GM19468 (cell line): Measurements from ENCODE around the gene CUL1.
"Not testable (repeated sequence)": the region's sequence is repeated elsewhere in the genome, so short reads cannot be mapped to it uniquely, and the experiment has no call there.

Experiments
- ATAC-seq: cut with Tn5 transposase; IDR thresholded peaks from one replicate; pipeline ENCODE4 v1.9.1; 2021; ENCODE audit warnings: mild to moderate bottlenecking, moderate library complexity, moderate number of reproducible peaks; ENCODE audit not compliant: unreplicated experiment; ENCODE audit errors: extremely low read depth

CUL1 gene

DNA sequence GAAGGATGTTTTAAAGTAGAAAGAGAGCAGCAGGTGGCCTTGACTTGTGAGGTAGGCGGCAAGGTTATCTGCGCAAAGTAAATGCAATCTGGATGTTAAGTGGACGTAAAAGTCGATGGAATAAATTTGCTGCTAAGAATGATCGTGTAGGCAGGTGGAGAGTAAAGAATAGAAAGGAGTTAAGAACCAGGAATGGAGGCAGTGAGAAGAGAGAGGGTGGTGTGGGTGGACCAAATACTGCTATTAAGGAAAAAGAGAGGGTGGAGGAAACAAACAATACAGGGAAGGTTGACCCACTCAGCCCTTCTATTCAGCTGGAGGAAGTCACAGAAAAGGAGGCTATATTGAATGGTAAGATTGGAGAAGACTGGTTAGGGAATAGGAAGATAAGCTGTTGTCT lies 1.9 kb upstream of the CUL1 start:
- no peak for ATAC-seq

DNA sequence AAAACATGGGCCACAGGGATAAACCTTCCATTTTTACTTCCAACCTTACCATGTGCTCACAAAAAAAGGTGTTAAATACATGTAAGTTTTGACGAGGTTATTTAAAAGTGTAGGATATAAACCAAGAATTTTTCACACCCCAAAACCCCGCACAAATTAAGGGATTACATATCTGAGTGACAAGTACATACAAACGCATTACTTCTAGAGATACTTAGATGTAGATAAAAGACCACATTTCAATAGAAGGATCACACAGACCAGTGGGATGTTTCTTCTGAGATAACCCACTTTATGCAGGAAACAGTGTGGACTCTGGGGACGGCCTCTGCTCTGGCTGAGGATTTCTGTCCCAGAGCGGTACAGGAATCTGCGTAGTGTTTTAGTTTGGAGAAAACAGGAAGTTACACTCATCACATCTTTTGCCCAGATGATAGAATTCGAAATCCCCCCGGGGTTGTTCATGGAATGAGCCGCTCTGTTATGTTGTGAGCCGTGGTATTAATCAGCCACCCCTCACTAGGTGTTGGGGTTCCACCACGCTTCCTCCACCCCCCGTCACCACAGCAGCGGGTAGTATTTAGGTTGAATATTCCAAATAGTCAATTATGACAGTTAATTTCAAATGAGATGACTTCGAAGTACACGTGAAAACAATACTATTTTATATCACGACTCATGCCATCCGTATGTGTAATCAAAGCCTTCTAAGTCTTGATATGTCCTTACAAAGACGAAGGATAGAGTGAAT lies 1.3 kb upstream of the CUL1 start:
- ATAC-seq: no peak

DNA sequence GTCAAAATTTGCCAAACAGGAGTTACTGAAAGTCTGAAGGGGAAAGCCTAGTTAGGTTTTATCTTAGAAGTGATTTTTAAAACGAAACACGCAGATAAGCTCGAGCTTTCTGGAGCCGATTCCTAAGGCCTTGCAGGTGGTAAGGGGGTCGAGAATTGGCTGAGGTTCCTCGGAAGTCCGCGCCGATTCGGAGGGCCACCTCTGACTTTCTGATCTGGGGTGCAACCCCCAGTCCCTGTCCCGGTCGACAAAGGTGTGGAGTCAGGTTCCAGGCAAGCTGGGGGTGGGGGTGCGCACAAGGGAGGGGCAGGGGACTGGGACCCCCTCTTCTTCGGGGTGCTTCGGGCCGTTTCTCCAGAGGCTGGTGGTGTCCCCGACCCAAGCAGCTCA lies 701 bp upstream of the CUL1 start:
- ATAC-seq: no peak

DNA sequence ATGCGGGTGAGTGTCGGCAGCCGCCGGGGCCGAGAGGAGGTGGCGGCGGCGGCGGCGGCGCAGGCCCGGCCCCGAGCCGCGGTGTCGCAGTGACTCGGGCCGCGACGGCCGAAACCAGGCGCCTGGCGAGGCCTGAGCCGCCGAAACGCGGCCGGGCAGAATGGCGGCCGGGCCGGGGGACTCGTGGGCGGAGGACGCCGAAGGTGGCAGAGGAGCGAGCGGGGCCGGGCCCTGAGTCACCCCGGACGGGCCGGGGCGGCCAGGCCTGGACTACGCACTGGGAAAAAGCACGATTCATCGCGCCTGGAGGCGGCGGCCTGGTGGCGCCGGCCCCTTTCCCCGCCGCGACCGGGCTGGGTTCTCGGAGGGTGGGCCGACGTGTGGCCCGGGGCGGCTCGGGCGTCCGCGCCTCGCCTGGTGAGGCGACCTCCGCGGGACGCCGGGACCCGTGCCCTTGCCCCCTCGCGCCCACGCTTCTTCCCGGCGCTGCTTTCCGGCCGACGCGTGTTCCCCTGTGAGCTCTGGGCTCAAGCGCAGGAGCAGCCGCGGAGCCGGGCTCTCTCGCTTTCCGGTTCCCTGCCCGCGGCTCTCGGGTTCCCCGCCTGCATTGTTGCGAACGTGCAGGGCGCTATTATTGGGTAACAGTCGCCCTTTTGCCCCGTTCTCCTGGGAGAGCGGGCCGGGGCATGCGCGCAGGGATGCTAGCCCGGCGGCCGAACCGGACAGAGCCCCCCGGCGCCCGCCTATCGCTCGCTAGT lies 500 bp downstream of the CUL1 start:
- peak; percentile 17 for ATAC-seq

DNA sequence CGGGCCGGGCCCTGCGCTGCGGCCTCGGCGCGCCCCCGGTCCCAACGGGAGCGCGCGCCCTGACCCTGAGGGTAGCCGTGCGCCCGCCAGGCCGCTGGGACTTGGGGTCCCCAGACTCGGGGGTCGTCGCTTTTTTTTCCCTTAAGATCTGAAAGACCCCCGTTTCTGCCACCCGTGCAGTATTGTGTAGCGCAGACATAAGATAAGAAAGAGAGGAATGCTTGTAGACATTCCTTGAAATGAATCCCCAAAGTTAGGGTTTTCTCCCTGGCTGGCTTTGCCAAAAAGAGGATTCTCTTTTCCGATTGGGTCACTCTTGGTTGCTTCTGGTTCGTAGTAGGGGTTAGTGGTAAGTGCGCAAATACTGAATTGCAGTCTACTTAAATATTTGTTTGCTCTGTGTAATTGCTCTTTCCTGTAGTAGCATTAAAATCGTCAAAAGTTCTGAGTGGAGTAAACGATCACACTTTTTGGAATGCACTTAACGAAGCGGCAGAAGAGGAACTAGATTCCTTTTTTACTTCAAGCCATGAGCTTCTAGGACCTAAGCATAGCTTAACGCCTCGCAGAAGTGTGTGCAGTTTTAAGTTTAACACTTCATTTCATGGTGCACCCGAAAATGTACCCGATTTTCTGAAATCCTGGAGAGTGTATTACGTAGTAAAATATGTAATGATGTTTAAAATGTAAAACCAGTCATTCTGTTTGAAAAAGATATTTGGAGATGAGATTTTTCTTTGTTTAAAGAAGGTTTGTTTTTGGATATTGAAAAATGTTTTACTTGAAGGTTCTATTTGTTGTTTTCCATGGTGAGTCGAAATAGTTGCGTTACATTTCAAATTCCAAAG lies 1.3 kb downstream of the CUL1 start:
- ATAC-seq: no peak

DNA sequence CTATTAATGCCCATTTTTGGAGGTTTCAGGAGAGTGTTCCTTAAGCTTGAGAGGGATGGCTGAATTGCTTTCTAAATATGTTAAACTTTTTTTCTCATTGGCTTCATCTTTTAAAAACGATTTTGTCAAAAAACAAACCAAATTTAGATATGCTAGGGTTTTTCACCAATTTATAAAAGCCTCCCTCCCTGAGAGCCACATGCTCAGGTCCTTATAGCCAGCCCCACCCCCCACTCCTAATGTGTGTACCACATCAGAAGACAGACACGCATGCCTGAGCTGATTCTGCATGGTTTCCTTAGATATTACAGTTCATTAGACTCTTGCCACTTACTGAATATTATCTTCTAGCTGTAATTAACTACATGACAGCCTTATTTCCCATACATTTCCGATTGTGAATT lies 2.0 kb downstream of the CUL1 start:
- no peak for ATAC-seq

DNA sequence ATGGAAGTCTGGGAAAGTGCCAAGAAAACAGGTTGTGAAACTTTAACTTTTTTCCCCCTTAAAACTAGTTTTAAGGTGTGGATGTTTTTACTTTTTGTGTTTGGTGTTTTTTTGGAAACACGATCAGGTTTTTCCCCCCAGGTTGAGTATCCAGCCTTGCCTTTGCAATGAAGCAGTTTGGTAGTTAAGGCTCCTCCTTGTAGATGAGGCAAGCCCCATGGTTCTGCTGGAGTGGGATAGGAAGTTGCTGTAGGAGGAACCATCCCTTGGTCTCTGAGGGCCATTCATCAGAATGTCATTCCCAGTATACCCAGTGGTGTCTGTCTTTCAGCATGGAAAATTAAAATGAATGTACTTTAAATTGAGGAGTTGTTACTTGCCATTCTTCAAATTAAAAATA lies 2.7 kb downstream of the CUL1 start:
- no peak for ATAC-seq

DNA sequence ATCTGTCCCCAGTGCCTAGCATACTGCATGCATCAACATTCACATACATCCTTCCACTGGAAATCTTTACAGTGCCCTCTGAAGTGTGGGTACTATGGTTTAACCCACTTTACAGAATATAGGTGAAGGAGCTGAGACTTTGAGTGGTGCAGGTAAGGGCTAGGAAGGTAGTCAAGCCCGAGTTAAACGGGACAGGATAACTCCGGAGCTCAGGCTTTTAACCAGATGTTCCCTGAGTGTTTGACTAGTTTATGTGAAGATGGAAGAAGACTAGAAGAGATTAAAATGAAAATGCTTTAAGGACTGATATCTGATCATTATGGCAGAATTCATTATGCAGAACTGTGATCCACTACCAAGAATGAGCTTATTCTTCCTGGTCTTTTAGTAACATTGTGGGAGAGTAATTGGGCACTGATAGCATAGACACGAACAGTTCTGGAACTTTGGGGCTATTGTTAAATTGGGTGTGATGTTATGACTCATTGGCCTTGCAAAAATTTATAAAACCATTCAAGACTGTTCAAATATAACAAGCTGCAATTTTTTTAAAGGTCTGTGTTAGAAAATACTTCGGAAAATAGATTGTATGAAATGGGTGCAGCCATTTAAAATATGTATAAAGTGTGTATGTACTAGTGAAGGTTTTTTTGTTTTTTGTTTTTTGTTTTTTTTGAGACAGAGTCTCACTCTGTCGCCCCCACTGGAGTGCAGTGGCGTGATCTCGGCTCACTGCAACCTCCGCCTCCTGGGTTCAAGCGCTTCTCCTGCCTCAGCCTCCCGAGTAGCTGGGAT lies 4.4 kb downstream of the CUL1 start:
- no peak for ATAC-seq

DNA sequence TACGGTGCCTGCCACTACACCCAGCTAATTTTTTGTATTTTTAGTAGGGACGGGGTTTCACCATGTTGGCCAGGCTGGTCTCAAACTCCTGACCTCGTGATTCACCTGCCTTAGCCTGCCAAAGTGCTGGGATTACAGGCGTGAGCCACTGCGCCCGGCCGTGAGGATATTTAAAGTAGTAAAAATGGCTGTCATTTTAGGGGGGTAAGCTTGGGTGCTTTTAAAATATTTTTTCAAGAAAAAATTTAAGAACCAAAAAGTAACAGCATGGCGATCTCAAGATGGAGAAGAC lies 4.9 kb downstream of the CUL1 start:
- ATAC-seq: not testable (repeated sequence)

DNA sequence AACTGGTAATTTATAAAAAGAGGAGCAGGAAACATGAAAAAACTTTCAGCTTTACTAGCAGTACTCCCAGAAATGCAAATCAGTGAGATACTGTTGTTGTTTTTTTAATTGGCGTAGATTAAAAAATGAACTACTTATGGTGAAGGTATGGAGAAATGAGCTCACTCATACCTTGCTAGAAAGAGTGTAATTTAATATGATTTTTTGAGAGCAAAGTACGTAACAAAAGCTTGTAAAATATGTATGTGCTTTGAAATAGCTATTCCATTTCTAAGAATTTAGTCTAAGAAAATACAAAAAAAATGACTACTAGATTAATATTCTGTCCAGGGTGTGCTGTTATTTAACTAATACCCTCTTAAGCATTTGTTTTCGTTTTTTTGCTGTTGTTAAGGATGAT lies 5.5 kb downstream of the CUL1 start:
- no peak for ATAC-seq

DNA sequence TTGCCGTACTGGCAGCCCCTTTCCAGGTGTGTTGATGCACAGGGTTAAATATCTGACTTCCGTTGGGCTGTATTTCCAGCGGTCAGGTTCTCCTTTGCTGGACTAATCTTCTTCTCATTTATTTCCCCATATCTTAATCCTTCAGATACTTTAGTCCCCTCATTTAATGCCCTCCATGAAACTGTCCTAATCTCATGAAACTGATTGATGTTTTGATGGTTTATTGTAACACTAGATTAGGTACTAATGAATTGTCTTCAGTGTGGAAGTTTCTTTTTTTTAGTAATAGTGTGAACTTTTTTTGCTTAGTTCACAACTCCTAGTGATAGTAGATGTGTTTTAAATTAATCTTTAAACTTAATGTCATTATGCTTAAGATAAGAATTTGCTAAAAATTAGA lies 6.3 kb downstream of the CUL1 start:
- ATAC-seq: no peak

DNA sequence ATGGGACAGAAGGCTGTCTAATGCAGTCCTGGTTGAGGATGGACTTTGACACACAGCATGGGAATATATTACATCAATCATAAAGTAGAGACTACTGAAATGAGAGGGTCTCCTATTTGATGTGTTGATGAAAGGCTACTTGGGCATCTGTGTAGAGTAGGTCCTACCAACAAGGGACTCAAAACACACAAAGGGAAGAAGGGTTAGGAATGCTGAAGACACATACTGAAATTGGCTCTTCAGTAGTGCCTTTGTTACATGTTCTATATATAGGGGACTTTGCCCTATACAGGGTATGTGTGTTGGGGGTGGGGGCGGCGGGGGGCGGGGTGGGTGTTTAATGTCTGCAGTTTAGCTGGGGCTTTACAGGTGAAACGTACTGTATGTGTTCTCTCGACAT lies 7.7 kb downstream of the CUL1 start:
- ATAC-seq: no peak

DNA sequence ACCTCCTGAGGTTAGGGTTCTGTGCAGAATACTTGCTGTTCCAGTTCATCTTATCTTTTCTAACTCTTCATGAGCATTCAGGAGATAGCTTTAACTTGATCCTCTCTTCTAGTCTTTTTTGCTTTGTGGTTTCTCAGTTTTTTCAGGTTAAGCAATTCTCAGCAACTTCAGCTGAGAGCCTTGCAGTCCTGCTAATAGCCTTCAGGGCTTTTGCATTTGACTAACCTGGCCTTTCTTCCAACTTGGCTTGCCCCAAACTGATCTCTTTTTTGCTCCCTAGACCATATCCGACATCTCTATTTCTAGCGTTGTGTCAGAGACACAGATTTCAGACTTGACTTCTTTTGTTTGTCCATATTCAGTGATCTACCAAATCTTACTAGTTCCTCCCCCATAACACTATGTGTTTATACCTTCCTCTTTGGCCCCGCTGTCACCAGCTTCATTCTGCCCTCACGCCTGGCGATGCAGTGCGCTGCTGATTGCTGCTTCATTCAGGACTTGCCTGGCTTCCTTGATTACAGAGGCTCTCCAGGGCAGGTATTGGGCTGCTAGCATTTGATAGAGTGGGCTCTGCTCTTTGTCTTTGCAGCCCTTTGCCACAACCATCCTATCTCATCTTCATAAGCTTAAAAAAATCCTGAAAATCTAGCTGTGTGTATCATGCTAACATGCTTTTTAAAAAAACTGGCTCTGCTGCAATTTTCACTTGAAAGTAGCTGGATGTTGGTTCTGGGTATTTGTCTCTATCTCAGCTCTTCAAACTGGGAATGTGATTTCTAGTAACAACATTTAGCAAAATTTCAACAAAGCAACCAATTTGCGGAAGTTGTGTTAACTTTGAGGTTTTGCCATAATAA lies 9.6 kb downstream of the CUL1 start:
- ATAC-seq: no peak

DNA sequence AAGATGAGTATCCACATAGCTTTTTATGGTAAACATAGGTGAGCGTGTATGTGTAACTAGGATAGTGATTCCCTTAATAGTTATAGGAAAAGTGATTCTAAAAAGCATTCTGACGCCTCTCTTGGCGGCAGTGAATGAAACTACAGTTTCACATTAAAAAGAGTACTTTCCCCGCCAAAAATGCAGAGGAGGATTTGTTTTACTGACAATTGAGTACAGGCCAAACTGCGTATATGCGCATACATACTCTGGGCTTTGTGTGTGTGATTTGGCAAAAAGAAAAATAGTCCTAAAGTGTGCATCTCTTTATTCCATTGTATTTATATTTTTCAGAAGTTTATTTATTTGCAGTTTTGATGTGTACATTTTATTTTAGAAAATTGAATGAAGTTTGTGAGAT lies 10.3 kb downstream of the CUL1 start:
- no peak for ATAC-seq

DNA sequence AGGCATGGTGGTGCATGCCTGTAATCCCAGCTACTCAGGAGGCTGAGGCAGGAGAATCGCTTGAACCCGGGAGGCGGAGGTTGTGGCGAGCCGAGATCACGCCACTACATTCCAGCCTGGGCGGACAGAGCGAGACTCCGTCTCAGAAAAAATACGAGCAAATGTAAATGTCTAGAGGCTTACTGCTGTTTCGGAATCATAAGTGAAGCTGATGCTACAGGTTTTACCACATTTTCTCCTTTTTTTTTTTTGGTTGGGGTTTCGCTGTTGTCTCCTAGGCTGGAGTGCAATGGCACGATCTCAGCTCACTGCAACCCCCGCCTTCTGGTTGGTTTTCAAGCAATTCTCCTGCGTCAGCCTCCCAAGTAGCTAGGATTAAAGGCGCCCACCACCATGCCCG lies 11.7 kb downstream of the CUL1 start:
- ATAC-seq: not testable (repeated sequence)

DNA sequence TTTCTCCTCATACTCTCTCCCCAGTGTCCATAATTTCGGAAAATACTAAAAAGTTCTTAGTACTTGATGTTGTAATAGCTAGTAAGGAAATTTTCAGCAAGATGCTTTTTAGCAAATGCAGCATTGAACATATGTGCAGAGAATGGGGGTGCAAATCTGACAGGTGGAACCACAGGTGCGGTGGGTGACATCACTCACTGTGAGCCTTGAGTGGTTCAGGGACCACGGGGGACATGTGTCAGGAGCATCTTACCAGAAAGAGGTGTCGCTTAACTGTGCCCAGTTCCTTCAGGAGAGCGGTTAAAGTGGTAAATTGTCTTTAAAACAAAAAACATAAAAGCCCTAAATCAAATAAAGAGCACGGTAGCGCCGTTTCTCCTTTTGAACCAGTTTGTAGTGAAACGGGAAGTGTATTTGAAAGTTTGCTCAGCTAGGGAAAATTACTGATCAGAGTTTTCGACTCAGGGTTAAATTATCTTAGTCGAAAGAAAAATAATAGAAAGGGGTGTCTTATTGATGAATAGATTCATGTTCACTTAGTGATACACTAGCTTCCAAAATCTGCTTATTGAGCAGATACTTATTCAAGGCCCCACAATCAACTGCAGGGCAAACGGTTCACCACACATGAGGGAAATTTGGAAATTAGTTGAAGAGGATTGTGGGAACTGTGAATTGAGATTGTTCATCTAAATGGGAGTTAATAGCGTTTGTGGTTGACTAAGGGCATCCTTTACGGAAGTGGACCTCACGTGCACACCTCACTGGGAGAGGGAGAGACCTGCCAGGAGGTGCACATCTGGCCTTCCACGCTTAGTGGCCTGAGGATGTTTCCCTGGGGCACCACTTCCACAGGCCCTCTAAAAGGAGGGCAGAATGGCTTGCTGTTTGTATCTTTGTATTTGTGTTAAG lies 12.7 kb downstream of the CUL1 start:
- no peak for ATAC-seq

DNA sequence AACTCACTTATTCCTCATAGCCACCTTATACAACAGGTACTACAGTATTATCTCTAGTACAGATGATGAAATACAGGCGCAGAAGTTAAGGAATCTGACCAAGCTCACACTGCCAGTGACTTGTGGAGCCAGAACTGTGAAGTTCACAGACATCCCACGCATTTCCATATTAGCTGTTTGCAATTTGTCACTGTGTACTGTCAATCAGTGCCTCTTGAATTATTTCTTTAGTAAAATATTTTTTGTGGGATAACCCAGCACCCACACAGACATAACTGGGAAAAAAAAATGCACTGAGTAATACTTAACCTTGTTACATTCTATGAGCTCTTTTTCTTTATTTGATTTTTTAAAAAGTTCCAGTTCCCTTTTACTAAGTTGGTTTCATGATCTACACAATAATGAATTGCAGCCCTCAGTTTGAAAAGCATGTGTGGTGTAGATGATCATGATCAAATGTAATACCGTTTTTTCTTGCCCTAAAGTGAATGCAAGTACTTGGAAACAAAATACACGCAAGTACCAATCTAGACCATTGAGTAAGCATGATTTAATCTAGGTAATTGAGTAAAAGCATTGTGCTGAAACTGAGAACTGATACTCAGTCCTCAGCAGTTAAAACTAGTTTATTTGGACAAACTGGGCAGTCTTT lies 14.1 kb downstream of the CUL1 start:
- no peak for ATAC-seq

DNA sequence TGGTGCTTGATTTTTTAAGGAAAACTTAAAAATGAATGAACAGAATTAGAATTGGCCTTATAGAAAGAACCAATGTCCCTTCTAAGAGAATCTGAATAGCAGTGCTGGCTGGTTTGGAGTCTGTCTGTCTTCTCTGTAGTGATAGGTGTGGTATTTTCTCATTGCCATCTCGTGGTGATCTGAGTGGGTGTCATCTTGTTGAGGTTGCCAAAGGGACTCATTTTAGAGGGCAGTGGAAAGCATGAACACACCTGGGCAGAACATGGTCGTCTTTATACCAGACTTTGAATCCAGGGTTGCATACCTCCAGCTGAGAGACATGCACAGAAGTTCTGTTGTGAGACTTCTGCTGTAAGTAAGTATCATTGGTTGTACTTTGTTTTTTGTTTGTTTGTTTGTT lies 15.8 kb downstream of the CUL1 start:
- ATAC-seq: no peak
